Measurements from ENCODE around the gene ERBB4.
A peak's percentile ranks its signal among the peaks of the same experiment; 100 is the strongest.
"Not testable (repeated sequence)": the region's sequence is repeated elsewhere in the genome, so short reads cannot be mapped to it uniquely, and the experiment has no call there.

The ERBB4 gene

GRCh38 chr2:212073360-212073759, 465.2 kb downstream of the ERBB4 start:
- no peak for DNase-seq (ENCODE audit: low read depth)

GRCh38 chr2:212066546-212066945, 472.1 kb downstream of the ERBB4 start:
- DNase-seq (ENCODE audit: low read depth) = no peak

- no peak for DNase-seq (ENCODE audit: low read depth)
Measured at GRCh38 chr2:212064318-212064717, 474.3 kb downstream of the ERBB4 start.

- peak; percentile 91 for DNase-seq (ENCODE audit: low read depth)
Measured at GRCh38 chr2:212052412-212053159, 486.0 kb downstream of the ERBB4 start.

- DNase-seq (ENCODE audit: low read depth) = no peak
Measured at GRCh38 chr2:212050871-212051270, 487.7 kb downstream of the ERBB4 start.

GRCh38 chr2:212042562-212042961, 496.0 kb downstream of the ERBB4 start:
- DNase-seq (ENCODE audit: low read depth) = no peak

- DNase-seq (ENCODE audit: low read depth) = no peak
Measured at GRCh38 chr2:212037062-212037461, 501.5 kb downstream of the ERBB4 start.

GRCh38 chr2:212034841-212035585, 503.6 kb downstream of the ERBB4 start:
- DNase-seq (ENCODE audit: low read depth) = peak; percentile 49

GRCh38 chr2:212033888-212034287, 504.7 kb downstream of the ERBB4 start:
- no peak for DNase-seq (ENCODE audit: low read depth)

- peak; percentile 77 for DNase-seq (ENCODE audit: low read depth)
Measured at GRCh38 chr2:212032536-212033219, 505.9 kb downstream of the ERBB4 start.

GRCh38 chr2:212032032-212032431, 506.6 kb downstream of the ERBB4 start:
- DNase-seq (ENCODE audit: low read depth) = peak; percentile 91

GRCh38 chr2:212030709-212031108, 507.9 kb downstream of the ERBB4 start:
- DNase-seq (ENCODE audit: low read depth) = no peak

GRCh38 chr2:212028798-212029394, 509.7 kb downstream of the ERBB4 start:
- DNase-seq (ENCODE audit: low read depth) = no peak

- peak; percentile 68 for DNase-seq (ENCODE audit: low read depth)
Measured at GRCh38 chr2:212027681-212028628, 510.6 kb downstream of the ERBB4 start.

GRCh38 chr2:212024040-212024439, 514.6 kb downstream of the ERBB4 start:
- no peak for DNase-seq (ENCODE audit: low read depth)

- DNase-seq (ENCODE audit: low read depth) = no peak
Measured at GRCh38 chr2:212022966-212023365, 515.6 kb downstream of the ERBB4 start.

- DNase-seq (ENCODE audit: low read depth) = peak; percentile 83
Measured at GRCh38 chr2:212021947-212022346, 516.7 kb downstream of the ERBB4 start.

GRCh38 chr2:212015588-212015987, 523.0 kb downstream of the ERBB4 start:
- DNase-seq (ENCODE audit: low read depth) = no peak

GRCh38 chr2:212013626-212014025, 525.0 kb downstream of the ERBB4 start:
- DNase-seq (ENCODE audit: low read depth) = no peak

GRCh38 chr2:212010305-212010704, 528.3 kb downstream of the ERBB4 start:
- not testable (repeated sequence) for DNase-seq (ENCODE audit: low read depth)

GRCh38 chr2:212007972-212008371, 530.6 kb downstream of the ERBB4 start:
- DNase-seq (ENCODE audit: low read depth) = no peak

Measured in iris pigment epithelial cell (primary cell).